ENCODE data around the gene OGDH.

The OGDH gene

DNA sequence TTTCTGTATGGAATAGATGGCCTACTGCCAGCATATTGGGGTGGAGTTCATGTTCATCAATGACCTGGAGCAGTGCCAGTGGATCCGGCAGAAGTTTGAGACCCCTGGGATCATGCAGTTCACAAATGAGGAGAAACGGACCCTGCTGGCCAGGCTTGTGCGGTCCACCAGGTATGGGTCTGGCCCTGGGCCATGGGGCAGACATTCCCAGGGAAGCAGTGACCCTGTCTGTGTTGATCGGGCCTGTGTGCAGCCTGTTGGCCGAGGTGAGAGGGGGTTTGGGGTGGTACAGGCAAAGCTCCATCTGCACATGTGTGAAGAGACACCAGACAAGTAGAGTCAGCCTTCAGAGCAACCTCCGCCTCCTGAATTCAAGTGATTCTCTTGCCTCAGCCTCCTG, 67.3 kb downstream of the OGDH start:
- Histone ChIP-seq H3K4me3 (ENCODE audit: low read depth in 1 of 2, low read length in 1 of 2) (no peak overlapping the region), H3K36me3 (peaks cover 85% of the 10 kb centered on the region), H3K27ac (no peak overlapping the region), H3K27me3 (no peaks in the 10 kb centered on the region), H3K9me3 (no peaks in the 10 kb centered on the region), H3K4me1 (ENCODE audit: control insufficient read depth in 1 of 2, insufficient read depth in 1 of 2, low read depth in 1 of 2, low read length in 1 of 2) (no peaks in the 10 kb centered on the region)
- TF ChIP-seq, protein P1, sequence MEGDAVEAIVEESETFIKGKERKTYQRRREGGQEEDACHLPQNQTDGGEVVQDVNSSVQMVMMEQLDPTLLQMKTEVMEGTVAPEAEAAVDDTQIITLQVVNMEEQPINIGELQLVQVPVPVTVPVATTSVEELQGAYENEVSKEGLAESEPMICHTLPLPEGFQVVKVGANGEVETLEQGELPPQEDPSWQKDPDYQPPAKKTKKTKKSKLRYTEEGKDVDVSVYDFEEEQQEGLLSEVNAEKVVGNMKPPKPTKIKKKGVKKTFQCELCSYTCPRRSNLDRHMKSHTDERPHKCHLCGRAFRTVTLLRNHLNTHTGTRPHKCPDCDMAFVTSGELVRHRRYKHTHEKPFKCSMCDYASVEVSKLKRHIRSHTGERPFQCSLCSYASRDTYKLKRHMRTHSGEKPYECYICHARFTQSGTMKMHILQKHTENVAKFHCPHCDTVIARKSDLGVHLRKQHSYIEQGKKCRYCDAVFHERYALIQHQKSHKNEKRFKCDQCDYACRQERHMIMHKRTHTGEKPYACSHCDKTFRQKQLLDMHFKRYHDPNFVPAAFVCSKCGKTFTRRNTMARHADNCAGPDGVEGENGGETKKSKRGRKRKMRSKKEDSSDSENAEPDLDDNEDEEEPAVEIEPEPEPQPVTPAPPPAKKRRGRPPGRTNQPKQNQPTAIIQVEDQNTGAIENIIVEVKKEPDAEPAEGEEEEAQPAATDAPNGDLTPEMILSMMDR (IDR thresholded peaks at IDR 0.05) = no peak

DNA sequence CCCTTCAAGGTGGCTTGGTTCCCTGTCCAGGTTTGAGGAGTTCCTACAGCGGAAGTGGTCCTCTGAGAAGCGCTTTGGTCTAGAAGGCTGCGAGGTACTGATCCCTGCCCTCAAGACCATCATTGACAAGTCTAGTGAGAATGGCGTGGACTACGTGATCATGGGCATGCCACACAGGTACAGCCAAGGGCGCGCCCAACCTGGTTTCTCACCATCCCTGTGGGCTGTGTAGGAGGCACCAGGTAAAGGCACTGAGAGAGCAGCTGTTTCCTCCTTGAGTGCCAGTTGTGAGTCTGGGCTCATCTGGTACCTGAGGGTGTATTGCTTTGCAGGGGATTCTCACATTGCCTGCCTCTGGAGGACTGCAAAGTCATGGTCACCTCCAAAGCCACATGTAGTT, 68.0 kb downstream of the OGDH start:
- Histone ChIP-seq H3K27me3 (no peaks in the 10 kb centered on the region), H3K4me1 (ENCODE audit: control insufficient read depth in 1 of 2, insufficient read depth in 1 of 2, low read depth in 1 of 2, low read length in 1 of 2) (no peaks in the 10 kb centered on the region), H3K36me3 (peaks cover 87% of the 10 kb centered on the region), H3K27ac (no peak overlapping the region), H3K4me3 (ENCODE audit: low read depth in 1 of 2, low read length in 1 of 2) (no peak overlapping the region), H3K9me3 (no peaks in the 10 kb centered on the region)
- TF ChIP-seq, protein P1 (IDR thresholded peaks at IDR 0.05) = no peak

DNA sequence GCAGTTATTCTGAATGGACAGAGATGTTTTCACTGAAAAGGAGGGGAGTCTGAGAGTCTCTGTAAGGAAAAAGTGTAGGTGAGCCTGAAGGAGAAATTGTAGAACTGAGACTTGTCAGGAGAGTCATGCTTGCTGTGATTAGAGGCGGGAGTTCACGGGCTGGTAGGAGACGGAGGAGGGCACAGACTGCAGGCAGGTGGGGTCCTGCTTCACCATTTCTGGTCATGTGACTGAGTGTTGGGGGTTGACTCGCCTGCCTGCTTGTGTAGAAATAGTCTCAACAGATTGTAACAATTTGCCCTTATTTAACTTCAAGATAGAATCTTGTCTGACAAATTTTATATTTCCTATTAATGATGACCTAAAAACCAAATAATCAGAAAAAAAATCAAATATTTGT, 70.3 kb downstream of the OGDH start:
- no peaks in the 10 kb centered on the region for H3K9me3 ChIP-seq
- no peak overlapping the region for H3K27ac ChIP-seq
- TF ChIP-seq, protein P1 (IDR thresholded peaks at IDR 0.05) = no peak
- H3K27me3 ChIP-seq = no peaks in the 10 kb centered on the region
- H3K4me3 ChIP-seq (ENCODE audit: low read depth in 1 of 2, low read length in 1 of 2) = no peak overlapping the region
- H3K4me1 ChIP-seq (ENCODE audit: control insufficient read depth in 1 of 2, insufficient read depth in 1 of 2, low read depth in 1 of 2, low read length in 1 of 2) = no peaks in the 10 kb centered on the region
- H3K36me3 ChIP-seq = peaks cover 94% of the 10 kb centered on the region

DNA sequence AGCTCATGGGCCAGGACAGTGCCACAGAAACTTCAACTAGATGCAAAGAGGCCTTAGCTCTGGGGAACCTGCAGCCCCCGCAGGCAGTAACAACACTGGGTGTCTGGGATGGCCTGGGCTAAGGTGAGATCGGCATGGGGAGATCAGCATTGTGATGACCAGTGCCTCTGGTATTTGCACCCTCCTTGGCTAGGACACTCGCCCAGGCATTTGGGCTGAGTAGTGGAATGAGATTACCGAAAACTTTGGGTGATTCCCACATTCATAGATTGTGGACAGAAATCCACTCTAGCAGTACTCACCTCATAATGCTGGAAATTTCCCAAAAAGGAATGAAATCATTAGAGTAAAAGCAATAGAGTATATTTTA, 71.7 kb downstream of the OGDH start:
- Histone ChIP-seq H3K27me3 (no peaks in the 10 kb centered on the region), H3K4me1 (ENCODE audit: control insufficient read depth in 1 of 2, insufficient read depth in 1 of 2, low read depth in 1 of 2, low read length in 1 of 2) (no peaks in the 10 kb centered on the region), H3K27ac (no peak overlapping the region), H3K9me3 (no peaks in the 10 kb centered on the region), H3K36me3 (peaks cover 99% of the 10 kb centered on the region), H3K4me3 (ENCODE audit: low read depth in 1 of 2, low read length in 1 of 2) (no peak overlapping the region)
- TF ChIP-seq, protein P1 (IDR thresholded peaks at IDR 0.05) = no peak

DNA sequence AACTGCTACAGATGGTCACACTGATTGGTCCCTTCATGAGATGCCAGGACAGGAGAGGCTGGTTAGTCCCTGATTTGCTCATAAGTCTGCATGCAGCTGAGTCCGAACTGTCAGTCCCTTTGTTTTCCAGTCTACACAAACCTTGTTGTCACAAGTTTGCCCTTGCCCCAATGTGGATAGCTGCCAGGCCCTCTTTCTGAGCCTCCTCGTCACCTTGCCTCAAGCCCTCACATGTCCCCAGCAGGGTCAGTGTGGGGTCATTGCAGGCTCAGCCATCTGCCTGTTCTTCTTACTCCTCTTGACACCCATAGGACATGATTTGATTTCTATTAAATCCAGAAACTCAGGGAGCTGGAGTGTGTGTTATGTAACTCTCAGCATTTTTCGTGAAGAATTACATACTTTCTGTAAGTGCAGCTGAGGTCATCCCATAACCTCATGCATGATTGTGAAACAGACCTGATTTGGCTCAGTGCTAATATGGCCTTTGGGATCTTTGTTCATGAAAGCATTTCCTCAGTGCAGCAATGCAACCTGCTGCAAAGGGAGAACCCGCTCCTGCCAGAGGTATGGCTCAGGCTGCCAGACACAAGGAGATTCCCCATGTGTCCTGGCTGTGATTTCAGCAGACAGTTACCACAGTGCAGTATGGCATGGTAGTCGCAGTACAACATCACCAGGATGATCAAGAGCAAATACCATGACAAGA, 72.2 kb downstream of the OGDH start:
- H3K27ac ChIP-seq = peak overlapping the region; percentile 33
- no peaks in the 10 kb centered on the region for H3K4me1 ChIP-seq (ENCODE audit: control insufficient read depth in 1 of 2, insufficient read depth in 1 of 2, low read depth in 1 of 2, low read length in 1 of 2)
- H3K9me3 ChIP-seq = no peaks in the 10 kb centered on the region
- H3K36me3 ChIP-seq = peaks cover 99% of the 10 kb centered on the region
- TF ChIP-seq, protein P1 (IDR thresholded peaks at IDR 0.05) = no peak
- no peak overlapping the region for H3K4me3 ChIP-seq (ENCODE audit: low read depth in 1 of 2, low read length in 1 of 2)
- no peaks in the 10 kb centered on the region for H3K27me3 ChIP-seq
